Activated B cell treated with CpG ODN at 0.5 μM for 24 hours (primary cell): ENCODE measurements around the gene AGK. TPM values are rescaled to one million over a fixed set of nuclear protein-coding genes. Genes with fewer than 3 reads are reported as not detected.

Experiments used
- ATAC-seq: fragments of 200-7000 bp; cut with Tn5 transposase; one replicate; pipeline ENCODE4 v1.10.0; 2021; ENCODE audit warnings: low read depth, mild to moderate bottlenecking, moderate library complexity
- CTCF ChIA-PET: fragments of 350-600 bp; sonication (Branson Sonifier 250); formaldehyde crosslinking; loops from one replicate; lab custom pipeline; 2021; ENCODE audit warnings: antibody characterized with exemption; lab: Charles Lee
- POLR2A ChIA-PET: fragments of 350-600 bp; sonication (Branson Sonifier 250); formaldehyde crosslinking; loops from one replicate; lab custom pipeline; 2021; ENCODE audit warnings: antibody characterized with exemption; lab: Charles Lee
- DNase-seq: peaks from one replicate; pipeline ENCODE4 v3.0.0; 2022
- H3K27ac Mint-ChIP-seq: one replicate; pipeline ENCODE4 v1.8.0; 2020; ENCODE audit warnings: mixed read lengths
- H3K27me3 Mint-ChIP-seq: one replicate; pipeline ENCODE4 v1.8.0; 2021; ENCODE audit warnings: mixed read lengths
- H3K36me3 Mint-ChIP-seq: one replicate; pipeline ENCODE4 v1.8.0; 2021; ENCODE audit warnings: low read depth, mixed read lengths
- H3K4me1 Mint-ChIP-seq: one replicate; pipeline ENCODE4 v1.8.0; 2021; ENCODE audit warnings: mixed read lengths
- H3K4me3 Mint-ChIP-seq: one replicate; pipeline ENCODE4 v1.8.0; 2020; ENCODE audit warnings: mild to moderate bottlenecking, mixed read lengths
- H3K9me3 Mint-ChIP-seq: one replicate; pipeline ENCODE4 v1.8.0; 2020; ENCODE audit warnings: mixed read lengths
- CTCF ChIP-seq: fragments of 200-600 bp; IDR thresholded peaks from one replicate; pipeline ENCODE4 v1.8.0; 2022; ENCODE audit warnings: antibody characterized with exemption, mild to moderate bottlenecking
- intact Hi-C: fragments of 100-400 bp; cut with micrococcal nuclease; formaldehyde crosslinking; loops from one replicate; pipeline ENCODE4 v1.15.1; 2024
- total RNA-seq: library from RNA; stranded (reverse); gene quantifications from 2 replicates; pipeline ENCODE4 v1.2.3, GENCODE V29; 2022

The AGK gene
- total RNA-seq, 1 donor from 2014 or later = 39.3 TPM

GRCh38 chr7:141562036-141562435 lies 10.8 kb downstream of the AGK start:
- no peak overlapping the region for H3K27ac Mint-ChIP-seq
- POLR2A ChIA-PET = interaction anchor here (1.6 kb wide), 1 partner anchor 11 kb away, joined by 5 read pairs; the partner anchor contains the start of gene AGK
- TF ChIP-seq CTCF = no peak

GRCh38 chr7:141562543-141562942 lies 11.3 kb downstream of the AGK start:
- no peak for TF ChIP-seq CTCF
- Mint-ChIP-seq H3K27ac (no peak overlapping the region), H3K27me3 (no peaks in the 10 kb centered on the region), H3K4me1 (peaks cover 14% of the 10 kb centered on the region), H3K9me3 (peaks cover 15% of the 10 kb centered on the region), H3K4me3 (no peak overlapping the region), H3K36me3 (peaks cover 90% of the 10 kb centered on the region)
- intact Hi-C loops = no loop called here
- CTCF ChIA-PET = no interaction called here
- ATAC-seq (no peak), DNase-seq (no peak)
- POLR2A ChIA-PET = interaction anchor here (1.6 kb wide), 1 partner anchor 11 kb away, joined by 5 read pairs; the partner anchor contains the start of gene AGK

More at GRCh38 chr7:141562036-141562435, 10.8 kb downstream of the AGK start:
- H3K27me3 Mint-ChIP-seq = no peaks in the 10 kb centered on the region
- peaks cover 15% of the 10 kb centered on the region for H3K9me3 Mint-ChIP-seq
- H3K4me1 Mint-ChIP-seq = peaks cover 15% of the 10 kb centered on the region
- intact Hi-C loops = no loop called here
- peaks cover 90% of the 10 kb centered on the region for H3K36me3 Mint-ChIP-seq
- DNase-seq = no peak
- no peak for ATAC-seq
- CTCF ChIA-PET = no interaction called here
- H3K4me3 Mint-ChIP-seq = no peak overlapping the region

- DNase-seq (no peak), ATAC-seq (no peak)
- Mint-ChIP-seq H3K27ac (no peak overlapping the region), H3K36me3 (peaks cover 90% of the 10 kb centered on the region), H3K9me3 (peaks cover 15% of the 10 kb centered on the region), H3K27me3 (no peaks in the 10 kb centered on the region), H3K4me3 (no peak overlapping the region), H3K4me1 (peaks cover 11% of the 10 kb centered on the region)
- ChIA-PET CTCF (no interaction called here), POLR2A (interaction anchor here (1.6 kb wide), 1 partner anchor 12 kb away, joined by 5 read pairs; the partner anchor contains the start of gene AGK)
- intact Hi-C loops = no loop called here
- TF ChIP-seq CTCF = no peak
These were observed 11.8 kb downstream of the AGK start for GRCh38 chr7:141562972-141563371.

- ChIA-PET POLR2A (no interaction called here), CTCF (no interaction called here)
- no peak for TF ChIP-seq CTCF
- Mint-ChIP-seq H3K27ac (peak overlapping the region; percentile 66), H3K27me3 (no peaks in the 10 kb centered on the region), H3K4me1 (peaks cover 9% of the 10 kb centered on the region), H3K36me3 (peaks cover 88% of the 10 kb centered on the region), H3K9me3 (peaks cover 15% of the 10 kb centered on the region), H3K4me3 (no peak overlapping the region)
- no peak for DNase-seq
- peak; percentile 79 for ATAC-seq
- intact Hi-C loops = no loop called here
These were observed 12.9 kb downstream of the AGK start for GRCh38 chr7:141563956-141564623.

- Mint-ChIP-seq H3K4me1 (peaks cover 9% of the 10 kb centered on the region), H3K36me3 (peaks cover 68% of the 10 kb centered on the region), H3K27ac (no peak overlapping the region), H3K4me3 (no peak overlapping the region), H3K27me3 (no peaks in the 10 kb centered on the region), H3K9me3 (peaks cover 11% of the 10 kb centered on the region)
- ChIA-PET POLR2A (no interaction called here), CTCF (no interaction called here)
- intact Hi-C loops = no loop called here
- DNase-seq (no peak), ATAC-seq (no peak)
- no peak for TF ChIP-seq CTCF
These were observed 16.2 kb downstream of the AGK start for GRCh38 chr7:141567432-141567831.
